Stimulated activated naive CD4-positive, alpha-beta T cell (primary cell): ENCODE data around the gene FKBP10.
"Not testable (repeated sequence)": the region's sequence is repeated elsewhere in the genome, so short reads cannot be mapped to it uniquely, and the experiment has no call there.

Source experiments
- DNase-seq, 6 experiments: peaks; one replicate each; lab custom pipeline; 2025; lab: John Stamatoyannopoulos, UW

Gene FKBP10, protein sequence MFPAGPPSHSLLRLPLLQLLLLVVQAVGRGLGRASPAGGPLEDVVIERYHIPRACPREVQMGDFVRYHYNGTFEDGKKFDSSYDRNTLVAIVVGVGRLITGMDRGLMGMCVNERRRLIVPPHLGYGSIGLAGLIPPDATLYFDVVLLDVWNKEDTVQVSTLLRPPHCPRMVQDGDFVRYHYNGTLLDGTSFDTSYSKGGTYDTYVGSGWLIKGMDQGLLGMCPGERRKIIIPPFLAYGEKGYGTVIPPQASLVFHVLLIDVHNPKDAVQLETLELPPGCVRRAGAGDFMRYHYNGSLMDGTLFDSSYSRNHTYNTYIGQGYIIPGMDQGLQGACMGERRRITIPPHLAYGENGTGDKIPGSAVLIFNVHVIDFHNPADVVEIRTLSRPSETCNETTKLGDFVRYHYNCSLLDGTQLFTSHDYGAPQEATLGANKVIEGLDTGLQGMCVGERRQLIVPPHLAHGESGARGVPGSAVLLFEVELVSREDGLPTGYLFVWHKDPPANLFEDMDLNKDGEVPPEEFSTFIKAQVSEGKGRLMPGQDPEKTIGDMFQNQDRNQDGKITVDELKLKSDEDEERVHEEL

GRCh38 chr17:41812381-41813151 lies at the start of gene FKBP10:
FKBP10 (plus strand) TSS chr17:41813004; CDS start chr17:41813035, 31 bp downstream.
- peak in 4 of 6 experiments; percentile 13 to 67 (median 43) for DNase-seq

DNA sequence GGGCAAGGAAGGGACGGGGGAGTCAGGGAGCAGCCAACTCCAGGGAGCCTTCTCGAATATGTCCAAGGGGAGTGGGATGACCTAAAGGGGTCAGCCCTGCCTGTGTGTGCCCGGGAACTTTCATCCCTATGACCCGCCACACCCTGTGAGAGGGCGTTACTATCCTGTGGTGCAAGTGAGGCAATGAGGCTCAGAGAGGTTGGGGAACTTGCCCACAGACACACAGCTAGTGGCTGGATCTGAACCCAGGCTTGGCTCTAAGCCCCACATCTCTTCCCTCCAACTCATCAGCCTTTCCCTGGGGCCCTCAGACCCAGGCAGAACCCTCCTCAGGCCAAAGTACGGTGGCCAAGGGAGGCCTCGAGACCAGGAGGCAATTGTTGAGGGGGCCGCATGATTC lies 49.5 kb upstream of the FKBP10 start:
- DNase-seq = no peak

GRCh38 chr17:41766135-41766534 lies 46.7 kb upstream of the FKBP10 start:
- DNase-seq = no peak

DNA sequence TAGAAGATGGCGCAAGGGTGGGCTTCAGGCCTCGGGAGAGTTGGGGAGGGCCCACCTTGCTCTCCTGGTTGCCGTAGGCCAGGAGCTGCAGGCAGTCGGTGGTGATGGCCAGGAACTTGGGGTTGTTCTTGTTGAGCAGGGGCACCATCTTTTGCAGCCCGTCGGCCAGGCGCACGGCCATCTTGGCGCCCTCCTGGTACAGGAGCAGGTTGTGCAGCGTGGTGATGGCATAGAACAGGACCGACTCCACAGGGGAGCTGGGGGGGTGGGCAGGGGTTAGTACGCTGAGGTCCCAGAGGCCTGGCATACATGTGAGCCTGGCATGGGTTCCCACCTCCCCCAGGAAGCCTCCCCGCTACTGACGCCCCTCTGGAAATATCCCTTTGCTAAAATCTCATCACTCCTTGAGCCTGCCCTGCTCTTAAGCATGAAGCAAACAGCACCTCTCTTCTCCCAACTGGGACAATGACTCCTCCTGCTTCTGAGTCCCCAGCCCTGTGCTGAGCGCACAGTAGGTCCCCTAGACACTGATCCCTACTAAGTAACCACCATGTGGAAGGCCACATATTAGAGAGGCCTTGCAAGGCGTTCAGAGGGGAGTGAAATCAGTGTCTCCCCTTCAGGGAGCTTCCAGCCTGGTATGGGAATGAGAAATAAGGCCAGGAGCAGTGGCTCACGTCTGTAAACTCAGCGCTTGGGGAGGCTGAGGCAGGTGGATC lies 45.3 kb upstream of the FKBP10 start:
- no peak for DNase-seq

- no peak for DNase-seq
These were observed 44.0 kb upstream of the FKBP10 start for GRCh38 chr17:41768682-41769288.

DNA sequence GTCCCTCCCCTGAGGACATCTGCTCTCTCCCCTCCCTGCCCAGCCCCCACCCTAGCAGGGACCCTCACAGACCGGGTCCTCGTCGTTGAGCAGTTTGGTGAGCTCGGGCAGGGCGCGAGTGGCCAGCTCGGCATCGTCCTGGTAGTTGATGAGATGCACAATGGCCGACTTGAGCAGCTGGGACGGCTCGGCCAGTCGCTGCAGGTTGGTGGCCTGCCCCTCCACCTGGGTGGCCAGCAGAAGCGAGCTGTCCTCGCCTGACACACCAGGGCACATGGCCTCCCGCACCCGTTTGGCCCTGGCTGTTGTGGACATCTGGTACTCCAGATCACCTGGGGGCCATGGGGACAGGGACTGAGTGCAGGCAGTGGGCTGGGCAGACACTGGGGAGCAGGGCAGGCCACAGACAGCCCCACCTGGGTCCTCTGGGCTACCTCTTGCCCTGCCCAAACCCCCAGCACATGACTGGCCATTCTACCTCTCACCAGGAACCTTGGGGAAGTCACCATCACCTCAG lies 43.4 kb upstream of the FKBP10 start:
- DNase-seq = no peak

DNA sequence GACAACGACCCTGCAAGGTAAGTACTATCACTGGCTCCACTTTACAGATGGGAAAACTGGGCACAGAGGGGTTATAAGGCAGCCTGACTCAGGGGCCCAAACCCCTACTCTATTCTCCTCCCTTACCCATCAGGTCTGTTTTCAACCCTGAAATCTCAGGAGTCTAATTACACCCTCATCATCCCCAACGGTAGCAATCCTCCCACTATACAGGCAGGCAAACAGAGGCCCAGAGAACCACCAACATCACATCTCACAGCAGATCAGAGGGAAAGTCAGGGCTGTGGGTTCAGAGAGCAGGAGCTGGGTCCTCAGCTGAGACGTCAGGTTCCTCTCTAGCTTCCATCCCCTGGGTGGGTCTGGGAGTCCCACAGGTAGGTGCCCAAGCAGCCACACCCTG lies 42.8 kb upstream of the FKBP10 start:
- no peak for DNase-seq

GRCh38 chr17:41771389-41772206 lies 41.2 kb upstream of the FKBP10 start:
- no peak for DNase-seq

DNA sequence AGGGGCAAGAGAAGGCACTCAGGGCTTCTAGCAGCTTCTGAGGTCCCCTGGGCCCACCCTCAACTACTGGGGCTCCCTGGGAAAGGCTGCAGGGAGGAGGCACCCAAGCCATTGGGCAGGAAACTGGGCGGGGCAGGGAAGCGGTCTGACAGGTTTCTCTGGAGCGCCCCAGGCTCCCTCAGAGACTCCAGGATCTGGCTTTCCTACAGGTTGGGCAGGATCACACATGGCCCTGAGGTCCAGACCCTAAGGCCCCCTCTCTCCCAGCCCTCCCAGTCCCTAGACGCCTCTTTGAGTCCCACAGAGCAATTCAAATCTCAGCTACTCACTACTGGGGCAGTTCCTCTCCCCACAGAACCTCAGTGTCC lies 40.6 kb upstream of the FKBP10 start:
- DNase-seq = no peak

- DNase-seq = no peak
These were observed 40.1 kb upstream of the FKBP10 start for GRCh38 chr17:41772586-41773189.

DNA sequence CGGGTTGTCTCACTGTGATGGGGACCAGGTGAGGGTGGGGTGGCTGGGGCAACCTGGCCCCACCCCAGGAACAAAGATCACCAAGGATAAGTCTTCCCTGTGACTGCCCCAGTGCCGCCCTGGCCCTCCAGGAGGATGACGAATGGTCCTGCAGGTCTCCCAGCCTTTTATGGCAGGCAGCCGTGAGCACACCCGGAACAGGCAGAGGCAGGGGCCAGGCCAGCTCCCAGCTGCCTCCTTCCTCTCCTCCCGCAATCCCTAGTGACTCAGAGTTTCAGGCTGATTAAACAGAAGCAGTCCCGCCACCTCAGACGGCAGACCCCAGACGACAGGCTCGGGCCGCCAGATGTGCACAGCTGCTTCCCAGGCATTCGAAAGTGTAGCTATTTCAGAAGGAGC lies 39.6 kb upstream of the FKBP10 start:
- no peak for DNase-seq

DNA sequence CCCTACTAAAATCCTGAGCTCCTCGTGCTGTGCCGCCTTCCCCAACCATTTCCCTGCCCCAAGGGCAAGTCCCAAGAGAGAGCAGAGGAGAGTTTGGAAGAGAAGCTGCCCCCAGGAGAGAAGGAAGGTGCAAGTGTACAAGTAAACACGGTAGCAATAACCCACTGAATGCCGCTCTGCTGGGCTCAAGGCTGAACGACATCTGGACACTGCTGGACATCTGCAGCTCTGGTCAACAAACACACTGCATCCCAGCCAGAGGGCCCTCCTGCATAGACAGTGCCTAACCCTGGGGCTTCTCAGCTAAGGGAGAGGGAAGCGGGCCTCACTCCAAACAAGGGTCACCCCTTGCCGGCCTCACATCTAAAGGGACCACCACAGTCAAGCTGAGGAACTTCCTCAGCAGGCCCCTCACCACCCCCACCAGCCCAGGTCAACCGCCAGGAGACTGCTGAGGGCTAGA lies 39.0 kb upstream of the FKBP10 start:
- no peak for DNase-seq

GRCh38 chr17:41775394-41776226 lies 37.2 kb upstream of the FKBP10 start:
- DNase-seq = no peak

GRCh38 chr17:41776262-41776900 lies 36.4 kb upstream of the FKBP10 start:
- DNase-seq = not testable (repeated sequence)

DNA sequence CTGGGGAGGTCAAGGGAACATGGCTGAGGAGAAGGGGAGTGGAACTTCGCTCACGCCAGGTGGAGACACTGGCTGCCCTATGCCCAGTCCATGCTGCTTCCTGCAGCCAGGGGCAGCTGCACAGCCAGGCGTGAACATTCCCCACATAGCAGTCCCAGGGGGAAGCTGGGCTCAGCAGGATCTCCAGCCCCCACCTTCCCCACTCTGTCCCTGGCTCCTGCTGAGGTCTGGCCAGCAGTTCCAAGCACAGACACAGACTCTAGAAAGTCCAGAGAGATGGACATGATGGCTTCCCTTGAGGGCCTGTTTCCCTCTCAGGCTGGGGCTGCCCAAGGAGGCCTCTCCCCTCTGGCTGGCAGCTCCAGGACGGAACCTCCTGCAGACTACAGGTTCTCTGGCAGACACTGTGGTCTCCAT lies 35.6 kb upstream of the FKBP10 start:
- DNase-seq = no peak

GRCh38 chr17:41777574-41778188 lies 35.1 kb upstream of the FKBP10 start:
- DNase-seq = no peak

GRCh38 chr17:41779954-41780353 lies 32.9 kb upstream of the FKBP10 start:
- DNase-seq = no peak

GRCh38 chr17:41781404-41782110 lies 31.2 kb upstream of the FKBP10 start:
- DNase-seq = no peak
